GM19452 (cell line): Measurements from ENCODE around the gene SCMH1.

Experiments
- ATAC-seq: cut with Tn5 transposase; IDR thresholded peaks from one replicate; pipeline ENCODE4 v1.9.1; 2021; ENCODE audit not compliant: unreplicated experiment

Gene SCMH1

GRCh38 chr1:41009466-41009865 lies 232.6 kb downstream of the SCMH1 start:
- no peak for ATAC-seq

GRCh38 chr1:41006942-41007865 lies 234.9 kb downstream of the SCMH1 start:
- ATAC-seq: no peak

GRCh38 chr1:41005876-41006275 lies 236.2 kb downstream of the SCMH1 start:
- no peak for ATAC-seq

- ATAC-seq: peak; percentile 98
These were observed 238.4 kb downstream of the SCMH1 start for GRCh38 chr1:41003640-41004220.

- ATAC-seq: no peak
These were observed 238.9 kb downstream of the SCMH1 start for GRCh38 chr1:41003127-41003639.

- no peak for ATAC-seq
These were observed 243.4 kb downstream of the SCMH1 start for GRCh38 chr1:40998668-40999067.

GRCh38 chr1:40997096-40997495 lies 245.0 kb downstream of the SCMH1 start:
- no peak for ATAC-seq

- no peak for ATAC-seq
These were observed 253.0 kb downstream of the SCMH1 start for GRCh38 chr1:40989066-40989465.

- no peak for ATAC-seq
These were observed 253.8 kb downstream of the SCMH1 start for GRCh38 chr1:40988280-40988679.

- ATAC-seq: no peak
These were observed 254.4 kb downstream of the SCMH1 start for GRCh38 chr1:40987439-40988276.

- no peak for ATAC-seq
These were observed 255.2 kb downstream of the SCMH1 start for GRCh38 chr1:40986956-40987355.

GRCh38 chr1:40986328-40986783 lies 255.8 kb downstream of the SCMH1 start:
- no peak for ATAC-seq

GRCh38 chr1:40985875-40986274 lies 256.2 kb downstream of the SCMH1 start:
- no peak for ATAC-seq

GRCh38 chr1:40985161-40985560 lies 256.9 kb downstream of the SCMH1 start:
- no peak for ATAC-seq

GRCh38 chr1:40984531-40984930 lies 257.6 kb downstream of the SCMH1 start:
- ATAC-seq: no peak

- no peak for ATAC-seq
These were observed 258.0 kb downstream of the SCMH1 start for GRCh38 chr1:40984066-40984465.

GRCh38 chr1:40983286-40983685 lies 258.8 kb downstream of the SCMH1 start:
- no peak for ATAC-seq

GRCh38 chr1:40982721-40983120 lies 259.4 kb downstream of the SCMH1 start:
- ATAC-seq: no peak

GRCh38 chr1:40981691-40982448 lies 260.2 kb downstream of the SCMH1 start:
- ATAC-seq: no peak

- ATAC-seq: no peak
These were observed 261.5 kb downstream of the SCMH1 start for GRCh38 chr1:40980453-40981121.
